ENCODE results near the gene WASL. TPM values are rescaled to one million over a fixed set of nuclear protein-coding genes. Genes with fewer than 3 reads are reported as not detected.
A peak's percentile ranks its signal among the peaks of the same experiment; 100 is the strongest.
"Not testable (repeated sequence)": the region's sequence is repeated elsewhere in the genome, so short reads cannot be mapped to it uniquely, and the experiment has no call there.

Gene WASL
- total RNA-seq, 1 experiment from 2014 or later: 4.1 TPM

DNA sequence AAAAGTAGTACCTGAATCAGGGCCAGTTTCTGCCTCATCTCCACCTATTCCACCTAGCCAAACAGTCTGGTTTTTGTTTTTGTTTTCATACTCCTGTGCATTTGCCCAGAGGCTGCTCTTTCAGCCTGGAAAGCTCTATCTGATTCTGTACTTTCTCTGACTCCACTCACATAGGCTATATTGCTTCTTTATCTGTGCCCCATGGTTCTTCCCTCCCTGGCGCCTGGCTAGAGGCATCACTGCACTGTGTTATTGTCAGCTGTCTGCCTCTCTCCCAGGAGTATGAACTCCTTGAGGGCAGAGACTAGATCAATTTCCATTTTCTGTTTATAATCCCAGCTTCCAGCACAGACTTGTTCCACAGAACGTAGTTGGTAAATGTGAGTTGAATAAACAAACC lies 98.2 kb downstream of the WASL start:
- in situ Hi-C loops (cut with HindIII; ENCODE audit: low pct_unique_long_range_greater_than_20kb, low sequenced_read_pairs): no loop called here
- no peak for DNase-seq (ENCODE audit: low read depth)

DNA sequence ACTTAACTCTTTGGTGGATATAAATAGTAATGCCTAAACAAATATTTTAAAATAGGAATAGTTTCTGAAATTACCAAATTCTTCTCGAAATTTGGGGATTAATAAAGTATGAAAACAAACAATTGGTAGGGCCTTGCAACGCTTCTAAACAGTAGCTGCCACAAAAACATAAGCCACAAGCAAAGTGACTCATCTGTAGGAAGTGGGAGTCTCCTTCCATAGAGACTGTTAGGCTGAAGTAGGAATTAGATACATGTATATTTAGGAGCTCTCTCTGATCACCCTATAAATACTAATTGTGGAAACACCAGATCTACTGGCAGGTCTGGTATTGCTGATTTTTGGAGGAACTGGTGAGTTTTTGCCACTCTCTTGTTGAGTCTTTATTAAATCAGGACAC lies 98.8 kb downstream of the WASL start:
- DNase-seq (ENCODE audit: low read depth): no peak
- in situ Hi-C loops (cut with HindIII; ENCODE audit: low pct_unique_long_range_greater_than_20kb, low sequenced_read_pairs): no loop called here

DNA sequence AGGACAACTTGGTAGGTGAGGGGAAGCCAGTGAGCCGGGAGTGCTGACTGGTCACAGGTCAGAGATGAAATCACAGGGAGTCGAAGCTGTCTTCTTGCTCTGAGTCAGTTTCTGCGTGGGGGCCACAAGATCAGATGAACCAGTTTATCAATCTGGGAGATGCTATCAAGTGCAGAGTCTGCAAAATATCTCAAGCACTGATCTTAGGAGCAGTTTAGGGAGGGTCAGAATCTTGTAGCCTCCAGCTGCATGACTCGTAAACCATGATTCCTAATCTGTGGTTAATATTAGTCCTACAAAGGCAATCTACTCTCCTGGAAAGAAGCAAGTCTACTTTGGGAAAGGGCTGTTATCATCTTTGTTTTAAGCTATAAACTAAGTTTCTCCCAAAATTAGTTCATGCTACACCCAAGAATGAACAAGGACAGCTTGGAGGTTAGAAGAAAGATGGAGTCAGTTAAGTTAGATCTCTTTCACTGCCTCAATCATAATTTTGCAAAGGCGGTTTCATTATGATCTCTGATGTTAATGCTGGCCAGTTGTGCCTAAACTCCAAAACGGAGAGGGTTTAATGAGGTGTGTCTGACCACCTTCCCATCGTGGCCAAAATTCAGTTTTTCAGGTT lies 101.6 kb downstream of the WASL start:
- in situ Hi-C loops (cut with HindIII; ENCODE audit: low pct_unique_long_range_greater_than_20kb, low sequenced_read_pairs): no loop called here
- DNase-seq (ENCODE audit: low read depth): no peak

DNA sequence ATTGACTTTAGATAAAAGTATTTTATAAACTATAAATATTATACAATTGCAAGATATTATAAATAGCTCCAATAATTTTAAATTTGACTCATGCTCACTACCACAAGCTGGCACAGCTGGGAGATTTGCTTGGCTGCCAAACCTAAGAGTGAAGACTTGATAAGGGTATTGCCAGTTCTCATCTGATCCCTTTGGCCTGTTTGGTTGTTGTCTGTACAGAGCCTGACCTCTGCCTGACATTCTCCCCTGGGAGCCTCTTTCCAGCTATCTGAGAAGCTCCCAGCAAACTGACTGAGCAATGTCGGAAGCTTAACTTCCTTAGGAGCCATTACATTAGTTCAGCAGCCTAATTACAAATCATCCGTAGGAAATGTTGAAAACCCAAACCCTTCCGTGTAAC lies 103.3 kb downstream of the WASL start:
- DNase-seq (ENCODE audit: low read depth): no peak
- in situ Hi-C loops (cut with HindIII; ENCODE audit: low pct_unique_long_range_greater_than_20kb, low sequenced_read_pairs): no loop called here

DNA sequence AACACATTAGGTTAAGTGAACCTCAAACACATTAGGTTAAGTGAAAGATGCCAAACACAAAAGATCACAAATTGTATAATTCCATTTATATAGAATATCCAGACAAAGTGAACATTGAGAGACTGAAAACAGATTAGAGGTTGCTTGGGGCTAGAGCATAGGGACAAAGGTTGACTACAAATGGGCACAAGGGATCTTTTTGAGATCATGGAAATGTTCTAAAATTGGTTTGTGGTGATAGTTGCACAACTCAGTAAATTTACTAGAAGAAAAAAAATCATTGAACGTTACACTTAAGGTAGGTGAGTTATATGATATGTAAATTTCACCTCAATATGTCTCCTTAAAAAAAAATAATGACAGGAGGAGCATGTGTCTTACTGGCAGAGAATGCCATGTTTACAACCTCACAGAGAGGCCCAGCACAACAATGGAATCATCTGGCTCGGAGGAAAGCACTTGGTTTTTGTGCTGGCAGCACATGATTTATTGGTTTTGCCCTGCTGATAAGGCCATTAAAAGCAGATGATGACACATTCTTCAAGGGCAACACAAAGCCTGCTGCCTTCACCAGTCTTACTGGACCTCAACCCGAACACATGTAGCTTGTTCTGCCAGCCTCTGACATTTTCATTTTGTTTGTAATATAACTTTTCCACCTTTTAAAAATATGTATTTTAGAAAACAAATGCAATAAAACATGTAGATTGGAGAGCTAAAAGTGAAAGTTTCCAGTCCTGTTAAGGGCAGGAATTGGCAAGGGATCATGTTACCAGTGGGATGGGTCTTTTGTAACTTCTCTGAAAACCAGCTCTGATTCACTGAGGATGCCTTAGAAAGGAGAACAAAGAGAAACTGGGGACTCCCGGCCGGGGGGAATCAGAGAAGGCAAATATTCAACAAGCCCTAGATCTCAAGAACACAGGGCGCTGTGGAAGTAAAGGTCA lies 105.0 kb downstream of the WASL start:
- peak; percentile 5 for DNase-seq (ENCODE audit: low read depth)
- in situ Hi-C loops (cut with HindIII; ENCODE audit: low pct_unique_long_range_greater_than_20kb, low sequenced_read_pairs): no loop called here

DNA sequence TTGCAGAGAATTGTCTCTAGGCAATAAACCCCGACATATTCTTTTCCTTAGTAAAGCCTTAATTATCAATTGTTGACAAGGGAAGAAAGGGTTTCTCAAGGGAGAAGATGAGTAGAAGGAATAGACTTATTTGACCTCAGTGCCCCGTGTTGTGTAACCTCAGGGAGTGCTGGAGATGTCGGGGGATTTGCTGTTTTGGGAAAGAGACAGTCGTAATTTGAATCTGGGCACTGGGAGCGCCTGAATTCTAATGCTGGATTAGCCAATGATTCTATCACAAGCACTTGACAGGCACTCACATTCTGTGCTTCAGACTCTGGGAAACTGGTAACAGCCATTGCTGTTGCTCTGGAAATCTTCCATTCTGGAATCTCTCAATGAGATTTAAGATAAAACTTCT lies 106.9 kb downstream of the WASL start:
- in situ Hi-C loops (cut with HindIII; ENCODE audit: low pct_unique_long_range_greater_than_20kb, low sequenced_read_pairs): no loop called here
- DNase-seq (ENCODE audit: low read depth): no peak

DNA sequence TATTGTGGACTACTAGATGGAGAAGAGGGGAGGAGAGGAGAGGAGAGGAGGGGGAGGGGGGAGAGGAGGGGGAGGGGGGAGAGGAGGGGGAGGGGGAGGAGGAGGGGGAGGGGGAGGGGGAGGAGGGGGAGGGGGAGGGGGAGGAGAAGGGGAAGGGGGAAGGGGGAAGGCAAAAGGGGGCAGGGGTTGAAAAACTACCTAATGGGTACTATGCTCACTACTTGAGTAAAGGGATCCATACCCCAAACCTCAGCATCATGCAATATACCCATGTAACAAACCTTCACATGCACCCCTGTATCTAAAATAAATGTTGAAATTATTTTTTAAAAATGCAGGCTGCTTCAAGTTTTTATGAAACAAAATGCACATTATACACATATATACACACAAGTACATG lies 108.2 kb downstream of the WASL start:
- in situ Hi-C loops (cut with HindIII; ENCODE audit: low pct_unique_long_range_greater_than_20kb, low sequenced_read_pairs): no loop called here
- no peak for DNase-seq (ENCODE audit: low read depth)

DNA sequence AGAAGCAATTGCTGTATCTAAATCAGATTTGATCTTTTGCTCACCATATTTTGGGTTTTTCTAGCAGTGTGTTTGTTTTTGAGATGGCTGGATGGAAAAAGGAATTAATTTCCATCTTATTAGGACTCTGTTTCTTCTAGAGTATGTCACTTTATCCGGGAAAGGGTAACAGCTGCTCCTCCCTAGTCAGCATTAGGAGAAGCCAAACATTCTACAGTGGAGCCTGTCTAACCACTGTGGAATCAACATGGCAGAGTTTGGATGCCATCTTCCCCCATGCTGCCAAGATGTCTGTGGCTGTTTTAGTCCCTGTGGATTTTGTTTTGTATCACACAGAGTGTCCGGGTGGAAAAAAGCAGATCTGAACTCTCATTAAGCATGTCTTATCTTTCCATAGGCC lies 109.2 kb downstream of the WASL start:
- in situ Hi-C loops (cut with HindIII; ENCODE audit: low pct_unique_long_range_greater_than_20kb, low sequenced_read_pairs): no loop called here
- DNase-seq (ENCODE audit: low read depth): no peak

DNA sequence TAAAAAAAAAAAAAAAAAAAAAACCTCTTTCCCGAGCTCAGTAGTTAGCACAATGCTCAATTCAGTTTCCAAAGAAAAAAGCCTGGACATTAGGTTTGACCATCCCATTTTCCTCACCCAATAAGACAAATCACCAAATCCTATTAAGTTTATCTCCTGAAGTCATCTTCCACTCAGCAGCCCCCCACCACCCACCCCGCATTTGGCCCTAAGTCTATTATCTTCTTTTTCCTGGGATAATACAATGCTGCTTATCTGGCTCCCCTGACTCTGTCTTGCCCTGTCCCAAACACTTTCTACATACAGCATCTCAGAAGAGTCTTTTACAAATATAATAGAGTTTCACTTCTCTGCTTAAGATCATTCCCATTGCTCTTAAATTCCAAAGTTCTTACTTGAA lies 110.9 kb downstream of the WASL start:
- in situ Hi-C loops (cut with HindIII; ENCODE audit: low pct_unique_long_range_greater_than_20kb, low sequenced_read_pairs): no loop called here
- DNase-seq (ENCODE audit: low read depth): no peak

DNA sequence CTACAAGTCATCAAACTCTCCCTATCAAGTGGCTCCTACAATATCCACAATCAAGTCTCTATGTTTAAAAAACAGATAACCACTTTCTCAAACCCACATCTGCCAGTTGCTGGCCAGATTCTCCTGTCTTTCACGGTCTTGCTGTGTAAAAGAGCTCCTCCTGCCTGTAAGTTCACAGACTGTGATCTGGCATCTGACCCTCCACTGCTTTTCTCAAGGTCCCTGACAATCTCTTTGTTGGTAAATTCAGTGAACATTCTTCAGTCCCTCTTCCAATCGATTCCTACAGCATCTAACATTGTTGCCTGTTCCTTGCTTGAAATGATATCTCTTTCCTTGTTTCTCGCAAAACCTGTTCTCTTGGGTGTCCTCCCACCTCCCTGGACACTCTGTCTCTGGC lies 111.6 kb downstream of the WASL start:
- in situ Hi-C loops (cut with HindIII; ENCODE audit: low pct_unique_long_range_greater_than_20kb, low sequenced_read_pairs): no loop called here
- DNase-seq (ENCODE audit: low read depth): no peak

DNA sequence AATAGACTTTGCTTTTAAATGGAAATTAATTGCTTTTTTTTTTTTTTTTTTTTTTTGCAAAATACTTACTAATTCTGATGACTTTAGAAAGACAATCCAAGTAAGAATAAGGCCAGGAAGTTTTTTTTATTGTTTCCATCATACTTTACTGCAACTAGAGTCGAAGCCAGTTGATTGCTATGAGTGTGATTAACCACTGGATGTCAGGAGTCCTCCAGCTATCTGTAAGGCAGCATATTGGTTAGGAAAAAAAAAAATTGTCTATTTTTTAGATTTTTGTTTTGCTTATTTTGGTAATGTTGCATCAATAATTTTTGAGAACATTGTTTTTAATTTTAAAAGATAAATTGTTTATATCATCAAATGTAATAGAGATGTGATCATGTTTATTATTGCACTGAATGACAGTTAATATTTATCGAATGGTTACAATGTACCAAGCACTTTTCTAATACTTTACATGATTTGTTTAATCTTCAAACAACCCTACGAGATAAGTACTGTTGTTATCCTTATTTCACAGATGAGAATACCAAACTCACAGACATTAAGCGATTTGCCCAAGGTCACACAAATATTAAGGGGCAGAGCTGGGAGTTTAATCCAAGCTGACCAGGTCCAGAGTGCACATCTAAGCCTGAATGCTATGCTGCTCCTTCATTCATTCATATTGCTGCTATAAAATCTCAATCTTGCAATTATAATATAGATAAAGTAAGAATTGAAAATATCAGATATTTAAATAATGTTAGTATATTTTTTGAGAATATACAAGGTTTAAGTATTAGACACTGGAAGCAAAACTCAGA lies 113.0 kb downstream of the WASL start:
- peak; percentile 12 for DNase-seq (ENCODE audit: low read depth)
- in situ Hi-C loops (cut with HindIII; ENCODE audit: low pct_unique_long_range_greater_than_20kb, low sequenced_read_pairs): no loop called here

DNA sequence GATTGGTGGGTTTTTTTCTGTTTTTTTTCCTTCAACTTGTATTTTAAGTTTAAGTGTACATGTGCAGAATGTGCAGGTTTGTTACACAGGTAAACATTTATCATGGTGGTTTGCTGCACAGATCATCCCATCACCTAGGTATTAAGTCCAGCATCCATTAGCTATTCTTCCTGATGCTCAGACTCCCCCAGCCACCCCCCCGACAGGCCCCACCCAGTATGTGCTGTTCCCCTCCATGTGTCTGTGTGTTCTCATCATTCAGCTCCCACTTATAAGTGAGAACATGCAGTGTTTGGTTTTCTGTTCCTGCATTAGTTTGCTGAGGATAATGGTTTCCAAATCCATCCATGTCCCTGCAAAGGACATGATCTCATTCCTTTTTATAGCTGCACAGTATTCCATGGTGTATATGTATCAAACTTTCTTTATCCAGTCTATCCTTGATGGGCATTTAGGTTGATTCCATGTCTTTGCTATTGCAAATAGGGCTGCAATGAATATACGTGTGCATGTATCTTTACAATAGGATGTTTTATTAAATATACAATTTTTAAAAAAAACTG lies 114.7 kb downstream of the WASL start:
- in situ Hi-C loops (cut with HindIII; ENCODE audit: low pct_unique_long_range_greater_than_20kb, low sequenced_read_pairs): not testable (repeated sequence)

DNA sequence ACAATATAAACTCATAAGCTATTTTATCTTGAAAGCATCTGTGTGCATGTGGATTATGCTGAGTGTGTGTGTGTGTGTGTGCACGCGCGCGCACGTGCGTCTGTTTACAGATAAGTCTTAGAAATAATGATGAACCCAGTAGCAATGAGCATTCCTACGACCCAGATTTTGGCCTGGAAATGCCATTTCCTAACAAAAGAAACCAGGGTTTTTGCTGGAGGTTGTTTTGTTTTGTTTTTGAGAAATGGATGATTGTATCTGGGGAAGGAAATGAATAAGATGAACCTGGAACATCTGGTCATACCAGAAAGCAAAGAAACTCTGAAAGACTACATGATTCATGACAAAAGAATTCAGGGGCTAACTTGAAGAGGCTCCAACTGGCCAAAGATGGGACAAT lies 115.2 kb downstream of the WASL start:
- no peak for DNase-seq (ENCODE audit: low read depth)
- in situ Hi-C loops (cut with HindIII; ENCODE audit: low pct_unique_long_range_greater_than_20kb, low sequenced_read_pairs): no loop called here

More for the DNA sequence above, 114.7 kb downstream of the WASL start:
- DNase-seq (ENCODE audit: low read depth): not testable (repeated sequence)

DNA sequence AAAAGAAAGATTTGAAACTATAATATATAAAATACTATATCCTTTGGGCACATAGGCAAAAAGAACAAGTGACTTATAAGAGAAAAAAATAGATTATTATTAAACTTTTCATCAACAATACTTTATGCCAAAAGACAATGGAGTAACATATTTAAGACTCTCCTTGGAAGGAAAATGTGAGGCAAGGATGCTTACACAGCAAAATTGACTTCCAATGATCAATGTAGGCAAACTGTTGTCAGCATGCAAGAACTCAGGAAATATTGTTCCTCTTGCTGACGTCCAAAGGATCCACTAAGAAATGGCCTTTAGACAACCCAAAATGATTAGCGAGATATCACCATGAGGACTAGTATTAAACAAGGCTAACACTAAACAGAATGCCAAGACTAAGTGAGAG lies 116.0 kb downstream of the WASL start:
- DNase-seq (ENCODE audit: low read depth): no peak
- in situ Hi-C loops (cut with HindIII; ENCODE audit: low pct_unique_long_range_greater_than_20kb, low sequenced_read_pairs): no loop called here

Other genes with a start within 250 kb of the WASL start
- gene IQUB, start 214.4 kb downstream of the WASL start, total RNA-seq (2014; rRNA removed; shearing (Covaris generic); ENCODE audit: low replicate concordance): 0.10 TPM in 1 of 2 replicates, not detected in the other
- gene NDUFA5, start 191.2 kb downstream of the WASL start, total RNA-seq (2014; rRNA removed; shearing (Covaris generic); ENCODE audit: low replicate concordance): 44.3 and 47.3 TPM in 2 replicates
- not detected in 2 replicates for gene ASB15, start 147.2 kb downstream of the WASL start, total RNA-seq (2014; rRNA removed; shearing (Covaris generic); ENCODE audit: low replicate concordance)
- gene LMOD2, start 93.1 kb downstream of the WASL start, total RNA-seq (2014; rRNA removed; shearing (Covaris generic); ENCODE audit: low replicate concordance): not detected in 2 replicates
- not detected in 2 replicates for gene HYAL4, start 96.2 kb upstream of the WASL start, total RNA-seq (2014; rRNA removed; shearing (Covaris generic); ENCODE audit: low replicate concordance)
- not detected in 2 replicates for gene SPAM1, start 176.2 kb upstream of the WASL start, total RNA-seq (2014; rRNA removed; shearing (Covaris generic); ENCODE audit: low replicate concordance)